Bronchial epithelial cell (primary cell): ENCODE measurements around the gene CACNB4. TPM values are rescaled to one million over a fixed set of nuclear protein-coding genes. Genes with fewer than 3 reads are reported as not detected.

Experiments
- DNase-seq: peaks from one replicate; pipeline ENCODE4 v3.0.0-alpha.2; 2010; ENCODE audit warnings: low read depth
- FAIRE-seq: peaks from 2 replicates; lab custom pipeline; 2011; peaks lifted over from hg19 to GRCh38; lab: Jason Lieb, UNC
- H3K27me3 ChIP-seq: 2 replicates; pipeline ENCODE4 v1.5.1; 2011; ENCODE audit warnings: low read length; ENCODE audit not compliant: control insufficient read depth, insufficient read depth
- H3K36me3 ChIP-seq: 2 replicates; pipeline ENCODE4 v1.5.1; 2011; ENCODE audit warnings: low read length; ENCODE audit not compliant: control insufficient read depth, insufficient read depth
- H3K4me3 ChIP-seq: 2 replicates; pipeline ENCODE4 v1.5.1; 2011; ENCODE audit warnings: mild to moderate bottlenecking, low read depth, low read length, control low read depth
- total RNA-seq: library from RNA; depleted of rRNA; stranded (reverse); fragments of >200 nt; gene quantifications from 2 replicates; pipeline ENCODE4 v1.2.1, GENCODE V29; 2014
- TF ChIP-seq, protein P1 (sequence below): IDR thresholded peaks from 2 replicates; pipeline ENCODE4 v1.5.1; 2011; ENCODE audit warnings: mild to moderate bottlenecking, moderate library complexity, low read length, control low read depth, inconsistent platforms; ENCODE audit not compliant: insufficient read depth, severe bottlenecking

The CACNB4 gene
- total RNA-seq, 1 donor from 2014 or later, result 0.53 TPM

- no peaks in the 10 kb centered on the region for H3K36me3 ChIP-seq
- TF ChIP-seq, protein P1, sequence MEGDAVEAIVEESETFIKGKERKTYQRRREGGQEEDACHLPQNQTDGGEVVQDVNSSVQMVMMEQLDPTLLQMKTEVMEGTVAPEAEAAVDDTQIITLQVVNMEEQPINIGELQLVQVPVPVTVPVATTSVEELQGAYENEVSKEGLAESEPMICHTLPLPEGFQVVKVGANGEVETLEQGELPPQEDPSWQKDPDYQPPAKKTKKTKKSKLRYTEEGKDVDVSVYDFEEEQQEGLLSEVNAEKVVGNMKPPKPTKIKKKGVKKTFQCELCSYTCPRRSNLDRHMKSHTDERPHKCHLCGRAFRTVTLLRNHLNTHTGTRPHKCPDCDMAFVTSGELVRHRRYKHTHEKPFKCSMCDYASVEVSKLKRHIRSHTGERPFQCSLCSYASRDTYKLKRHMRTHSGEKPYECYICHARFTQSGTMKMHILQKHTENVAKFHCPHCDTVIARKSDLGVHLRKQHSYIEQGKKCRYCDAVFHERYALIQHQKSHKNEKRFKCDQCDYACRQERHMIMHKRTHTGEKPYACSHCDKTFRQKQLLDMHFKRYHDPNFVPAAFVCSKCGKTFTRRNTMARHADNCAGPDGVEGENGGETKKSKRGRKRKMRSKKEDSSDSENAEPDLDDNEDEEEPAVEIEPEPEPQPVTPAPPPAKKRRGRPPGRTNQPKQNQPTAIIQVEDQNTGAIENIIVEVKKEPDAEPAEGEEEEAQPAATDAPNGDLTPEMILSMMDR, result no peak
- no peak overlapping the region for H3K4me3 ChIP-seq
- DNase-seq (no peak), FAIRE-seq (no peak)
- no peaks in the 10 kb centered on the region for H3K27me3 ChIP-seq
Measured at GRCh38 chr2:151819920-151820319, 278.9 kb downstream of the CACNB4 start.

- Histone ChIP-seq H3K36me3 (peaks cover 3% of the 10 kb centered on the region), H3K4me3 (no peak overlapping the region), H3K27me3 (no peaks in the 10 kb centered on the region)
- peak; percentile 9 for DNase-seq
- no peak for FAIRE-seq
- TF ChIP-seq, protein P1, result no peak
Measured at GRCh38 chr2:151817929-151818328, 280.9 kb downstream of the CACNB4 start.

DNA sequence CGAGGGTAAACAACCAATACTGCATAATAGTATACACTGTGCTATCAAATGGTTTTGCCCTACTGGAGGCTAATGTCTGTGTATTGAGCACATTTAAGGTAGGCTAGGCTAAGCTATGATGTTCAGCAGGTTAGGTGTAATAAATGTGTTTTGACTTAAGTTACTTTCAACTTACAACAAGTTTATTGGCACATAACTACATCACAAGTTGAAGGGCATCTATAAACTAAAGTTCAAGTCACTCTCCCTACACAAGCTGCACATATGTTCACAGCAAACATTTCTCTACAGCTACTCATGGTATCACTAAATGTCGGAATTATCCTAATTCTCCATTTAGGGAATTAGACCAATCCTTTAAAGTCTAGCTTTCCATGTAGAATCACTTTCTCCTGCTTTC is 282.0 kb downstream of the CACNB4 start:
- TF ChIP-seq, protein P1, result no peak
- Histone ChIP-seq H3K36me3 (peaks cover 4% of the 10 kb centered on the region), H3K4me3 (no peak overlapping the region), H3K27me3 (no peaks in the 10 kb centered on the region)
- no peak for DNase-seq
- FAIRE-seq, result no peak

DNA sequence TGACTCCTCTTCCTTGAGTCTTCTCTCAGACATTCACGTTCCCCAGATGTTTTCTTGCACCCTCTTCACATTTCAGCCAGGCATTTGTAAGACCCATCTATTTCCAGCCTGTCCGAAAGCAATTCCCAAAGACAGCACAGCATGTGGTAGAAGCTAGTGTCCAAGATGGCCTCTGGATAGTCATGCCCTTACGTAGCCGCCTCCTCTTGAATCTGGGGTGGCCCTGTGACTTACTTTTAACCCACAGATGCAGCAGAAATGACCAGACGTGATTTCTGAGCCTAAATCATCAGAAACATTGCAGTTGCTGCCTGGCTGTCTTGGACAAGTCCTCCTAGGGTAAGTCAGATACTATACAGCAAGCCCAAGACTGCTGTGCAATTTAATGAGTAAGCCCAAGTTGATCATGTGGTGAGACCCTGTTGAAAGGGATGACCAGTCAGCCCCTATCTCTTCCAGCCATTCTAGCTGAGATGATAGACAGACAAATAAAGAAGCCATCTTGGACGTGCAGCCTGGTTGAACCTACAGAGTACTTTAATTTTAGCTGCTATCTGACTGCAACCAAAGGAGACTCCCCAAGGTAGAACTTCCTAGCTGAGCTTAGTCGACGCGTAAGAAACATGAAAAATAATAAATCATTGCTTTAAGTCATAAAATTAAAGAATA is 282.9 kb downstream of the CACNB4 start:
- TF ChIP-seq, protein P1, result no peak
- no peak for FAIRE-seq
- Histone ChIP-seq H3K27me3 (no peaks in the 10 kb centered on the region), H3K36me3 (peaks cover 7% of the 10 kb centered on the region), H3K4me3 (no peak overlapping the region)
- DNase-seq, result no peak

DNA sequence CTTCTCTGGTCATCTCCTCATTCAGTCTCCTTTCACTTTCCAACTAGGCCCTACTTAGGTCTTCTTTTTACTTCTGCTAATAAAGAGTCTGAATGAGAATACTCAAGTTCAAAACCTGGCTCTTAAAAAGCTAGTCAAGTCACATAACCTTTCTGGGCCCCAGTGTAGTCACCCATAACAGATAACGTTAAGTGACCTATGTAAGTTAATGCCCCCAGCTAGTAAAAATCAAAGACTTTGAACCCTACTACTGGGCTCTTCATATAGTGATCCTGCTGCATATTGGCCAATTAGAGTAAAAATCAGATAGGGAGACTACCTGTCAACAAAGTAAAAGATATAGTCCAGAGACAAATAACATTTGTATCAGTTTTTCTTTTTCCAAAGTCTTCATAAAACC is 288.4 kb downstream of the CACNB4 start:
- no peak overlapping the region for H3K4me3 ChIP-seq
- DNase-seq (no peak), FAIRE-seq (no peak)
- TF ChIP-seq, protein P1, result no peak
- no peaks in the 10 kb centered on the region for H3K27me3 ChIP-seq
- H3K36me3 ChIP-seq, result peaks cover 9% of the 10 kb centered on the region

DNA sequence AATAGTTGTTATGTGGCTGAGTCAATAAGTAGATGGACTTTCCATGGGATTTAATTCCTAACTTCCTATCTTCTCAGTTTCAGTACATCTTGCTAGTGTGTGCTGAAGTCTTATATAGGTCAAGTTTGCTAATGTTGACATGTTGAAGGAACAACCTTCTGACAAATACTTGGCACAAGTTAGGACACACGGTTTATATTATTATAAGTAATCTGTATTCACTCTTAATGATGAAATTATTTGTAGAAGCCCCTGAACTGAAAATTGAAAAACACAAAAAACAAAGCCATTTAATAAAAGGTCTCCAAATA is 289.8 kb downstream of the CACNB4 start:
- Histone ChIP-seq H3K27me3 (no peaks in the 10 kb centered on the region), H3K36me3 (peaks cover 6% of the 10 kb centered on the region), H3K4me3 (no peak overlapping the region)
- TF ChIP-seq, protein P1, result no peak
- no peak for DNase-seq
- no peak for FAIRE-seq
